Epithelial cell of proximal tubule (primary cell): ENCODE data around the gene GALNTL6. TPM values are rescaled to one million over a fixed set of nuclear protein-coding genes. Genes with fewer than 3 reads are reported as not detected.

Experiments
- DNase-seq: peaks from one replicate; pipeline ENCODE4 v3.0.0-alpha.2; 2011; ENCODE audit warnings: low read depth
- H3K4me3 ChIP-seq: 2 replicates; pipeline ENCODE4 v1.5.1; 2011; ENCODE audit warnings: low read depth, mild to moderate bottlenecking, low read length
- CTCF ChIP-seq: conservative IDR thresholded peaks from 2 replicates; pipeline ENCODE4 v1.5.1; 2012; ENCODE audit warnings: low read depth, mild to moderate bottlenecking, low read length
- total RNA-seq: library from RNA; depleted of rRNA; stranded (reverse); fragments of >200 nt; gene quantifications from 2 replicates; pipeline ENCODE4 v1.2.3, GENCODE V29; 2015

Gene GALNTL6
- total RNA-seq, 1 donor from 2014 or later = not detected

GRCh38 chr4:171947400-171947799, 134.2 kb downstream of the GALNTL6 start:
- DNase-seq = no peak
- no peak for TF ChIP-seq CTCF
- no peak overlapping the region for H3K4me3 ChIP-seq

- DNase-seq = no peak
- H3K4me3 ChIP-seq = no peak overlapping the region
- no peak for TF ChIP-seq CTCF
These were observed 134.8 kb downstream of the GALNTL6 start for GRCh38 chr4:171948038-171948437.

- DNase-seq = peak; percentile 15
- H3K4me3 ChIP-seq = no peak overlapping the region
- no peak for TF ChIP-seq CTCF
These were observed 141.4 kb downstream of the GALNTL6 start for GRCh38 chr4:171954650-171955049.

GRCh38 chr4:171956678-171957077, 143.5 kb downstream of the GALNTL6 start:
- no peak overlapping the region for H3K4me3 ChIP-seq
- no peak for TF ChIP-seq CTCF
- DNase-seq = no peak

GRCh38 chr4:171962110-171962509, 148.9 kb downstream of the GALNTL6 start:
- H3K4me3 ChIP-seq = no peak overlapping the region
- TF ChIP-seq CTCF = no peak
- no peak for DNase-seq

- no peak overlapping the region for H3K4me3 ChIP-seq
- no peak for TF ChIP-seq CTCF
- DNase-seq = no peak
These were observed 153.2 kb downstream of the GALNTL6 start for GRCh38 chr4:171966356-171966755.

- no peak for TF ChIP-seq CTCF
- no peak overlapping the region for H3K4me3 ChIP-seq
- no peak for DNase-seq
These were observed 165.0 kb downstream of the GALNTL6 start for GRCh38 chr4:171978216-171978615.
